GM10248 (cell line): ENCODE data around the gene CDV3.
A peak's percentile ranks its signal among the peaks of the same experiment; 100 is the strongest.

Experiments
- CTCF ChIA-PET: fragments of 300-600 bp; sonication (Branson Sonifier 250); formaldehyde crosslinking; extraction: SDS; loops from one replicate; lab custom pipeline; 2021; ENCODE audit warnings: antibody characterized with exemption; lab: Yijun Ruan, JAX
- POLR2A ChIA-PET: fragments of 350-650 bp; sonication (Branson Sonifier 250); formaldehyde crosslinking; extraction: SDS; loops from one replicate; lab custom pipeline; 2020; ENCODE audit warnings: antibody characterized with exemption; lab: Yijun Ruan, JAX
- DNase-seq: peaks from one replicate; pipeline ENCODE4 v3.0.0; 2012; ENCODE audit errors: extremely low spot score
- TF ChIP-seq, protein P1 (sequence below): IDR thresholded peaks from 2 replicates; pipeline ENCODE4 v1.5.1; 2012; ENCODE audit warnings: mild to moderate bottlenecking, low read depth; ENCODE audit errors: extremely low read depth, missing control alignments, control extremely low read depth

The CDV3 gene

DNA sequence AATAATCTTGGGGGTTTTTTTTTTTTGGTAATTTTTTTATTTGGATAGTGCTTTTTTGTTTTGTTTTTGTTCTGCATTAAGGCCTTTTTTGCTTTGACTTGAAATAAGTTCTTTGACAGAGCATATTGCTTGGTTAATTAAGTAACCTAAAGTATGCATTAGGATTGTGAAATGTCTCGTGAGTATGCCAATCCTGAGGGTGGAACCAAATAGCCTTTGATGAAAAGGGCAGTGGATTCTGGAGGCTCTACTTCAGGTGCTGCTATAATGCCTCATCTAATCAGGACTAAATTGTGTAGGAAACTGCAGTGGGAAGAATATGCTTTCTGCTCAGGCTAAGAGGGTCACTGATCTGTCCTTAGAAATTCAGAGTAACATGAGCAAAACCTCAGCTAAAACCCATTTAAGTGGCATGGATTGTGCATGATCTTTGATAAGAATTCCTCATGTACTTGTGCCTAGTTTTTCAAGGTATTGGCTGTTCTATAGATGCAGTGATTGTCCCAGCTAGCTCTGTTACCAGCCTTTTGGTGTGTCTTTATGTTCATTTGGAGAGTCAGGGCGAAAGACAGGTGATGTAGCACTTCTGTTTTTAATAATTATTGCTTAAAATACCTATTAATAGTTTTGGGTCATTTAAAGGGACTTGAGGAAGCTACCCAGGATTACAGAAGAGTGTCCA is 15.4 kb downstream of the CDV3 start:
- ChIA-PET CTCF (interaction anchor here (1.5 to 2.7 kb wide), 2 partner anchors 9 to 11 kb away, joined by 4 to 20 read pairs; no protein-coding TSS in a partner anchor), POLR2A (interaction anchor here (0.6 to 1.5 kb wide), 2 partner anchors 15 to 165 kb away, joined by 3 to 9 read pairs; no protein-coding TSS in a partner anchor)
- TF ChIP-seq, protein P1, sequence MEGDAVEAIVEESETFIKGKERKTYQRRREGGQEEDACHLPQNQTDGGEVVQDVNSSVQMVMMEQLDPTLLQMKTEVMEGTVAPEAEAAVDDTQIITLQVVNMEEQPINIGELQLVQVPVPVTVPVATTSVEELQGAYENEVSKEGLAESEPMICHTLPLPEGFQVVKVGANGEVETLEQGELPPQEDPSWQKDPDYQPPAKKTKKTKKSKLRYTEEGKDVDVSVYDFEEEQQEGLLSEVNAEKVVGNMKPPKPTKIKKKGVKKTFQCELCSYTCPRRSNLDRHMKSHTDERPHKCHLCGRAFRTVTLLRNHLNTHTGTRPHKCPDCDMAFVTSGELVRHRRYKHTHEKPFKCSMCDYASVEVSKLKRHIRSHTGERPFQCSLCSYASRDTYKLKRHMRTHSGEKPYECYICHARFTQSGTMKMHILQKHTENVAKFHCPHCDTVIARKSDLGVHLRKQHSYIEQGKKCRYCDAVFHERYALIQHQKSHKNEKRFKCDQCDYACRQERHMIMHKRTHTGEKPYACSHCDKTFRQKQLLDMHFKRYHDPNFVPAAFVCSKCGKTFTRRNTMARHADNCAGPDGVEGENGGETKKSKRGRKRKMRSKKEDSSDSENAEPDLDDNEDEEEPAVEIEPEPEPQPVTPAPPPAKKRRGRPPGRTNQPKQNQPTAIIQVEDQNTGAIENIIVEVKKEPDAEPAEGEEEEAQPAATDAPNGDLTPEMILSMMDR: no peak
- DNase-seq: no peak

DNA sequence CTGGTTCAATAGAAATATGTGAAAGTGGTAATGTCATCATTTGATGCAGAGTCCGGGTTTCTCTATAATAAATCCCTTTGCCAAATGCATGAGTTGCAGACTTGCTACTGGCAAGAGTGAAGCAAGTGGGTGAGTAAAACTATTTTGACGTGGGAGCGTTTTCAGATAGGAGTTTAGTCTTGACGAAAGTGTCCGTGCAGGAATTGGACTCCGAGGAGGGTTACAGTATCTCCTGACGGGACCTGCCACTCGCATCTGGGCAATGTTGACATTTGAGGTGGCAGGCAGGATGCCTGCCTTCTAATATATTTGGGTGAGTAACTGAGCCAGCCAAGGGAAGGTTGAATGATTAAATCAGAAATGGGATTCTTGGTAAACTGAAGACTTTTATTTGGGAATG is 16.0 kb downstream of the CDV3 start:
- TF ChIP-seq, protein P1: no peak
- ChIA-PET CTCF (interaction anchor here (2.7 kb wide), 1 partner anchor 11 kb away, joined by 20 read pairs; no protein-coding TSS in a partner anchor), POLR2A (no interaction called here)
- no peak for DNase-seq

DNA sequence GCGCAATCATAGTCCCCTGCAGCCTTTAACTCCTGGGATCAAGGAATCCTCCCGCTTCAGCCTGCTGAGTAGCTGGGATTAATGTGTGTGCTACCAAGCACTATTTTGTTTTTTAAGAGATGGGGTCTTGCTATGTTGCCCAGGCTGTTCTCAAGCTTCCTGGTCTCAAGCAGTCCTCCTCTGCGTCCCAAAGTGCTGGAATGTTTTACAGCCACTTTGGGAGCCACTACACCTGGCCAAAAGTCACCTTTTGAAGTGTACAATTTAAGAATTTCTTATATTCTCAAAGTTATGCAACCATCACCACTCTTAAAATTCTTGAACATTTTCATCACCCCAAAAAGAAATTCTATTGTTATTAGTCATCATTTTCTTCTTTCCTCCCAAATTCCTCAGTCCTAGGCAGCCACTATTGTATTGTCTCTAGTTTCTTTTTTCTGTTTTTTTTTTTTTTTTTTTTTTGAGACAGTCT is 17.8 kb downstream of the CDV3 start:
- TF ChIP-seq, protein P1: no peak
- POLR2A ChIA-PET: interaction anchor here (0.7 kb wide), 1 partner anchor 143 kb away, joined by 12 read pairs; no protein-coding TSS in a partner anchor
- CTCF ChIA-PET: no interaction called here
- no peak for DNase-seq

DNA sequence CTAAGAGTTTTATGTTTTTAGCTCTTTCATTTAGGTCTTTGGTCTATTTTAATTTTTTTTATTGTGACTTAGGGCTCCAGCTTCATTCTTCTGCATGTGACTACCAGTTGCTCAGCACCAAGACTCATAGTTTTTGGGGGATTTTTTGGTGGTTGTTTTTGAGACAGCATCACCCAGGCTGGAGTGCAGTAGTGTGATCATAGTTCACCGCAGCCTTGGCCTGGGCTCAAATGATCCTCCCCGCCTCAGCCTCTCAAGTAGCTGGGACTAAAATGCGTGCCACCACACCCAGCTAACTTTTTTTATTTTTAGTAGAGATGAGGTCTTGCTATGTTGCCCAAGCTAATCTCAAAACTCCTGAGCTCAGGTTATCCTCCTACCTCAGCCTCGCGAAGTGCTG is 19.4 kb downstream of the CDV3 start:
- ChIA-PET POLR2A (no interaction called here), CTCF (interaction anchor here (1.0 to 1.3 kb wide), 3 partner anchors 15 to 169 kb away, joined by 4 to 6 read pairs (median 4); partner anchors contain the start of gene CDV3)
- no peak for DNase-seq
- TF ChIP-seq, protein P1: no peak

DNA sequence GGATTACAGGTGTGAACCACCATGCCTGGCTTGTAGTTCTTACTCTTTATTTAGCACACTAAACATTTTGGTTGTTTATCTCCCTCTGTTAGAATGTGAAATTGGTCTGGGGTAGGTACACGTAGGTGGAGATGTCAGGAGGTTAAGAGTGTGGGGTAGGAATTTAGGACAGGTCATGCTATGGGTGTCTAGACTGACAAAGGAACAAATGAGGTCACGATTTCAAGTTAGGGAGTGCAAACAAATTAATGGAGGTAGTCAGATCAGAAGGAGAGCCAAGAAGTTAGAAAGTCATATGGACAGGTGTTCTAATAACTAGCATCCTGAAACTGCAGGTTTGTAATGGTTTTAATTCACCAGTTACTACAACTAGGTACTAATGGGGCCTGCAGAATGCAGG is 19.8 kb downstream of the CDV3 start:
- peak; percentile 16 for DNase-seq
- TF ChIP-seq, protein P1: no peak
- ChIA-PET CTCF (interaction anchor here (1.0 to 1.3 kb wide), 3 partner anchors 15 to 169 kb away, joined by 4 to 6 read pairs (median 4); partner anchors contain the start of gene CDV3), POLR2A (no interaction called here)

DNA sequence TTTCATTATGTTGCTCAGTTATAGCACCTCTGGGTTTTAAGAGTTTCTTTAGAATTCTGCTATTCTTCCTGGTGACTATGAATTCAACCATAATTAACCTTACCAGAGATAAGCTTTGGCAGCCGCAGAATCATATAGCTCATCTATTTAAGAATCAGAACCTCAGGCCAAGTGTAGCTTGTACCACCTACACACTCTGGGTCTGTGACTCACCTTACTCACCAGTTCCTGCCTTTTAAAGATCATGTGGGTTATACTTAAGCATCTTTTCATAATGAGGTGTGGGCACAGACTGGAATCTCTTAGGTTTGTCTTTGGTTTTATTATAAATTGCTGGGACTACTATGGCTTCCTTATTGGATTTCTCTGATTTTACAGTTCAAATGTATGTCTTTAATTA is 21.9 kb downstream of the CDV3 start:
- CTCF ChIA-PET: interaction anchor here (1.2 to 1.9 kb wide), 4 partner anchors 12 to 28 kb away, joined by 3 to 8 read pairs (median 3); no protein-coding TSS in a partner anchor
- peak; percentile 18 for DNase-seq
- POLR2A ChIA-PET: interaction anchor here (1.6 kb wide), 1 partner anchor 22 kb away, joined by 3 read pairs; the partner anchor contains the start of gene CDV3
- TF ChIP-seq, protein P1: no peak
